ENCODE results near the gene HIGD1A. TPM values are rescaled to one million over a fixed set of nuclear protein-coding genes. Genes with fewer than 3 reads are reported as not detected.

The HIGD1A gene
- total RNA-seq, 1 donor from 2014 or later = 150 TPM

DNA sequence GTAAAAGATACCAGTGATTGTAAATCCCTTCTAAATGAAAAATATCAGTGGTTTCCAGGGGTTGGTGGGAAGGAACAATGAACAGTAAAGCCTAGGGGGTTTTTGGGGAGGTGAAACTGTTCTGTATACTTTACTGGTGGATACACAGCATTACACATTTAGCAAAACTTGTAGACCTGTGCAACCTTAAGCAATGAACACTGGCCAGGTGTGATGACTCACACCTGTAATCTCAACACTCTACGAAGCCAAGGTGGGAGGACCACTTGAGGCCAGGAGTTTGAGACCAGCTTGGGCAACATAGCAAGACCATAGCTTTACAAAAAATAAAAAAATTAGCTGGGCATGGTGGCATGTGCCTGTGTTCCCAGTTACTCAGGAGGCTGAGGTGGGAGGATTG lies 33.0 kb downstream of the HIGD1A start:
- Mint-ChIP-seq H3K9me3 (ENCODE audit: unreplicated experiment) (peaks cover 2% of the 10 kb centered on the region), H3K4me3 (ENCODE audit: unreplicated experiment) (no peak overlapping the region), H3K27ac (ENCODE audit: unreplicated experiment) (no peak overlapping the region)

DNA sequence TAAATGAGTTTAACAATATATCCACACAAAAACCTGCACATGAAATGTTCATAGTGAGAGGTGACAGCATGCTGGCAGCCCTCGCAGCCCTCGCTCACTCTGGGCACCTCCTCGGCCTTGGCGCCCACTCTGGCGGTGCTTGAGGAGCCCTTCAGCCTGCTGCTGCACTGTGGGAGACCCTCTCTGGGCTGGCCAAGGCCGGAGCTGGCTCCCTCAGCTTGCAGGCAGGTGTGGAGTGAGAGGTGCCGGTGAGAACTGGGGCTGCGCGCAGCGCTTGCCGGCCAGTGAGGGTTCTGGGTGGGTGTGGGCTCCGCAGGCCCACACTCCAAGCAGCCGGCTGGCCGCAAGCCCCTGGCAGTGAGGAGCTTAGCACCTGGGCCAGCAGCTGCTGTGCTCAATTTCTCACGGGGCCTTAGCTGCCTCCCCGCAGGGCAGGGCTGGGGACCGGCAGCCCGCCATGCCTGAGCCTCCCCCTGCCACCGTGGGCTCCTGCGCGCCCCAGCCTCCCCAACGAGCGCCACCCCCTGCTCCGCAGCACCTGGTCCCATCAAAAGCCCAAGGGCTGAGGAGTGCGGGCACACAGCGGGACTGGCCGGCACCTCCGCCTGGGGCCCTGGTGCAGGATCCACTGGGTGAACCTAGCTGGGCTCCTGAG lies 34.7 kb downstream of the HIGD1A start:
- DNase-seq (ENCODE audit: low read depth) (no peak), FAIRE-seq (no peak)
- peaks cover 6% of the 10 kb centered on the region for H3K27me3 Mint-ChIP-seq (ENCODE audit: low read depth, unreplicated experiment)
- no peak overlapping the region for H3K4me2 ChIP-seq (ENCODE audit: low read length)
- H3K9me3 ChIP-seq (ENCODE audit: insufficient read depth, low read depth, low read length) = no peaks in the 10 kb centered on the region
- H3K4me1 Mint-ChIP-seq (ENCODE audit: low read depth, unreplicated experiment) = peaks cover 2% of the 10 kb centered on the region
- no peak overlapping the region for H2AFZ ChIP-seq (ENCODE audit: low read depth, low read length)
- H3K36me3 Mint-ChIP-seq (ENCODE audit: low read depth, unreplicated experiment) = peaks cover 2% of the 10 kb centered on the region
- H3K4me3 Mint-ChIP-seq (ENCODE audit: unreplicated experiment) = no peak overlapping the region
- no peak overlapping the region for H3K27ac Mint-ChIP-seq (ENCODE audit: unreplicated experiment)
- H4K20me1 ChIP-seq (ENCODE audit: insufficient read depth, low read length) = no peaks in the 10 kb centered on the region
- H3K27me3 ChIP-seq (ENCODE audit: insufficient read depth, low read length) = no peaks in the 10 kb centered on the region
- H3K36me3 ChIP-seq (ENCODE audit: insufficient read depth, low read length) = no peaks in the 10 kb centered on the region
- no peaks in the 10 kb centered on the region for H3K4me1 ChIP-seq (ENCODE audit: insufficient read depth, low read length)
- no peak overlapping the region for H3K27ac ChIP-seq (ENCODE audit: low read depth, low read length)
- H3K4me3 ChIP-seq (ENCODE audit: insufficient read depth, low read depth, low read length) = no peak overlapping the region
- no peak overlapping the region for H3K9ac ChIP-seq (ENCODE audit: low read length)
- TF ChIP-seq CTCF (IDR thresholded peaks at IDR 0.05; ENCODE audit: insufficient read depth, low read depth, low read length) = no peak
- no peak for TF ChIP-seq EZH2 (IDR thresholded peaks at IDR 0.05; ENCODE audit: insufficient read depth, low read length)
- H3K9me3 Mint-ChIP-seq (ENCODE audit: unreplicated experiment) = peaks cover 2% of the 10 kb centered on the region
- no peaks in the 10 kb centered on the region for H3K79me2 ChIP-seq (ENCODE audit: insufficient read depth, low read length)

More for the DNA sequence above, 33.0 kb downstream of the HIGD1A start:
- Histone ChIP-seq H3K27ac (ENCODE audit: low read depth, low read length) (no peak overlapping the region), H2AFZ (ENCODE audit: low read depth, low read length) (no peak overlapping the region), H3K79me2 (ENCODE audit: insufficient read depth, low read length) (no peaks in the 10 kb centered on the region), H3K4me1 (ENCODE audit: insufficient read depth, low read length) (no peaks in the 10 kb centered on the region), H3K27me3 (ENCODE audit: insufficient read depth, low read length) (no peaks in the 10 kb centered on the region), H4K20me1 (ENCODE audit: insufficient read depth, low read length) (no peaks in the 10 kb centered on the region), H3K9ac (ENCODE audit: low read length) (no peak overlapping the region), H3K9me3 (ENCODE audit: insufficient read depth, low read depth, low read length) (no peaks in the 10 kb centered on the region), H3K4me2 (ENCODE audit: low read length) (no peak overlapping the region), H3K36me3 (ENCODE audit: insufficient read depth, low read length) (no peaks in the 10 kb centered on the region), H3K4me3 (ENCODE audit: insufficient read depth, low read depth, low read length) (no peak overlapping the region)
- peaks cover 2% of the 10 kb centered on the region for H3K36me3 Mint-ChIP-seq (ENCODE audit: low read depth, unreplicated experiment)
- DNase-seq (ENCODE audit: low read depth) = no peak
- peaks cover 2% of the 10 kb centered on the region for H3K4me1 Mint-ChIP-seq (ENCODE audit: low read depth, unreplicated experiment)
- peaks cover 3% of the 10 kb centered on the region for H3K27me3 Mint-ChIP-seq (ENCODE audit: low read depth, unreplicated experiment)
- TF ChIP-seq CTCF (IDR thresholded peaks at IDR 0.05; ENCODE audit: insufficient read depth, low read depth, low read length) (no peak), EZH2 (IDR thresholded peaks at IDR 0.05; ENCODE audit: insufficient read depth, low read length) (no peak)
- no peak for FAIRE-seq

- H3K79me2 ChIP-seq (ENCODE audit: insufficient read depth, low read length) = no peaks in the 10 kb centered on the region
- Mint-ChIP-seq H3K27me3 (ENCODE audit: low read depth, unreplicated experiment) (peaks cover 6% of the 10 kb centered on the region), H3K4me1 (ENCODE audit: low read depth, unreplicated experiment) (no peaks in the 10 kb centered on the region), H3K9me3 (ENCODE audit: unreplicated experiment) (no peaks in the 10 kb centered on the region), H3K36me3 (ENCODE audit: low read depth, unreplicated experiment) (no peaks in the 10 kb centered on the region), H3K4me3 (ENCODE audit: unreplicated experiment) (no peak overlapping the region), H3K27ac (ENCODE audit: unreplicated experiment) (no peak overlapping the region)
- TF ChIP-seq EZH2 (IDR thresholded peaks at IDR 0.05; ENCODE audit: insufficient read depth, low read length) (no peak), CTCF (IDR thresholded peaks at IDR 0.05; ENCODE audit: insufficient read depth, low read depth, low read length) (no peak)
- FAIRE-seq = no peak
- H3K4me1 ChIP-seq (ENCODE audit: insufficient read depth, low read length) = no peaks in the 10 kb centered on the region
- no peaks in the 10 kb centered on the region for H3K36me3 ChIP-seq (ENCODE audit: insufficient read depth, low read length)
- H3K9me3 ChIP-seq (ENCODE audit: insufficient read depth, low read depth, low read length) = no peaks in the 10 kb centered on the region
- no peak for DNase-seq (ENCODE audit: low read depth)
- no peak overlapping the region for H3K9ac ChIP-seq (ENCODE audit: low read length)
- H3K27ac ChIP-seq (ENCODE audit: low read depth, low read length) = no peak overlapping the region
- no peak overlapping the region for H3K4me3 ChIP-seq (ENCODE audit: insufficient read depth, low read depth, low read length)
- no peaks in the 10 kb centered on the region for H4K20me1 ChIP-seq (ENCODE audit: insufficient read depth, low read length)
- no peaks in the 10 kb centered on the region for H3K27me3 ChIP-seq (ENCODE audit: insufficient read depth, low read length)
- H2AFZ ChIP-seq (ENCODE audit: low read depth, low read length) = no peak overlapping the region
- H3K4me2 ChIP-seq (ENCODE audit: low read length) = no peak overlapping the region
These were observed 39.6 kb downstream of the HIGD1A start for GRCh38 chr3:42764561-42765295.
